ENCODE data around the gene CCL17. TPM values are rescaled to one million over a fixed set of nuclear protein-coding genes. Genes with fewer than 3 reads are reported as not detected.

CCL17 gene
- total RNA-seq, 1 donor from 2014 or later, result not detected

DNA sequence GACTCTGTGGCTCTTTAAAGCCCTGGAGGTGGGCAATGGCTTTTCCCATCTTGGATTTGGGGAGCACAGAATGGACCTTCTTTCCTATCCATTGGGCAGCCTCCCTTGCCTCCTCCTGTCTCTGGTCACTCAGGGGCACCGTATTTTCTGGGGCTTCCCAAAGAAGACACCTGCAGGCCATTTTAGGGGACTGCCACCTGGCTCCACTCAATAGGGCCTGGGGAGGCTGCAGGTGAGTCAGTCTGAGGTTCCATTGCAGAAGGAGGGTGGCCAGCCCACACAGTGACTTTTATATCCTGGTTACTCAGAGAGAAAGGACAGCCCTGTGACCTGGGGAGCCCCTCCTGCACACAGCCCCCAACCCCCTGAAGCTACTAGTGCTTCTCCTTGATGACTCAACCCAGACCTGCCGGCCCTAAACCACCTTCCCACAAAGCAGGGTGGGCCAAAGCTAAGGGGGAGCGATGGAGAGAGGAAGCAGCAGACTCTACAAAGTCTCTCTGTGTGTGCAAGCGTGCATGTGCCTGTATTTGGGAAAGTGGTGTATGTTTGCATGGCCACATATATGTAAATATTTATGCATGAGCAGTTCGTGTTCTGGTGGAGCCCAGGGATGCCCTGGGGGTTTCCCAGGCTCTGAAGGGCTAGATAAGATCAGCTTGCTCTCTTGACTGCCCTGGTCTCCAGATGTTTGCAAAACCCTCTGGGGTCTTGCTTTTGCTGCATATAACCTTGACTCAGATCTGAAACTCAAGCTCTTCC, 27.3 kb upstream of the CCL17 start:
- no peak for DNase-seq (ENCODE audit: low spot score in 2 of 2)
- FAIRE-seq, result no peak

DNA sequence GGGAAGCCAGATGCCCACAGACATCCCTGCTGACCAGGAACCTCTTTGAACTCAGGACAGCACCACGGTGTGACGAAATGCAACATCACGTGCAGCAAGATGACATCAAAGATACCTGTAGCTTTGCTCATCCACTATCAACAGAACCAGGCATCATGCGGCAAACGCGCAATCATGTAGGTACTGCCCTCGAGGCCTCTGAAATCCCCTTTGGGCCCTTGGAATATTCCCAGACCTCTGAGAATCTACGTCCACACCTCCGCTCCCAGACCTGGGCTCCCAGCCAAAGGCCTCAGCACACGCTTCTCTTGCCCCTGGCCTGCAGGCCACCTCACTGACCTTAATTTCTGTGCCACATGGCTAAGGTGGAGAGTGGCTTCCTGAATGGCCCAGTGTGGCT, 25.0 kb upstream of the CCL17 start:
- no peak for FAIRE-seq

DNA sequence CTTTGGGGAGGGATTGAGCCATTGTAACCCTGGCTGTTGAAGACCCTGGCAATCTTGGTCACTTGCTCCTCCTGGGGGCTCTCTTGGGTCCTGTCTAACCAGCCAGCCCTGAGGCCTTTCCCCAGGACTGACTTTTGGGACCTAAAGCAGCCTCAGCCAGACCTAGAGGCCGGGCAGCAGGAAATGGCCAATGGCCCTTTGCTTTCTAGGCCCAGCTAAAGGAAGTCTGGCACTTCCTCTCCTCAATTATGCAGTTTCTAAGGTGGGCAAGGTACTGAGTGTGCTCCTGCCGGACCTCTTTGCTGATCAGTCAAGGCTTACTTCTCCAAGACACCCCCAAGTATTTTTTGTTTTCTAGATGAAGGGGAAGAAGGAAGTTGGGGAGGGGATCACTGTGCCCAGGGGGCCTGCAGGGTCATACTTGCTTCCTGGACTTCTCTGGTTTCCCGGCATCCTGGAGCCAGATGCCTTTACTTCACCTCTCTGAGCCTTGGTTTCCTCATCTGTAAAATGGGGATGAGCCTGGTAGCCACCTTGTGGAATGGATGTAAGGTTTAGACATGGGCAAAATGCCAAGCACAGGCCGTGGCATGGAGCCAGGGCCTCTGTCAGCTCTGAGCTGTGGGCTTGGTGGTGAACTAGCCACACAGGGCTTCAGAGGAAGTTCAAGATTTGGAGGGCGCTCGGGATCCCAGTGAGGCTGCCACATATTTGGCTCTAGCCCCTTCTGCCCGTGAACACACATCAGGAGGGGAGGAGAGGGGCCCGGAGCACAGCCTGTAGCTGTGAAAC, 23.7 kb upstream of the CCL17 start:
- FAIRE-seq (no peak), DNase-seq (ENCODE audit: low spot score in 2 of 2) (no peak)

More for the DNA sequence above, 25.0 kb upstream of the CCL17 start:
- no peak for DNase-seq (ENCODE audit: low spot score in 2 of 2)

DNA sequence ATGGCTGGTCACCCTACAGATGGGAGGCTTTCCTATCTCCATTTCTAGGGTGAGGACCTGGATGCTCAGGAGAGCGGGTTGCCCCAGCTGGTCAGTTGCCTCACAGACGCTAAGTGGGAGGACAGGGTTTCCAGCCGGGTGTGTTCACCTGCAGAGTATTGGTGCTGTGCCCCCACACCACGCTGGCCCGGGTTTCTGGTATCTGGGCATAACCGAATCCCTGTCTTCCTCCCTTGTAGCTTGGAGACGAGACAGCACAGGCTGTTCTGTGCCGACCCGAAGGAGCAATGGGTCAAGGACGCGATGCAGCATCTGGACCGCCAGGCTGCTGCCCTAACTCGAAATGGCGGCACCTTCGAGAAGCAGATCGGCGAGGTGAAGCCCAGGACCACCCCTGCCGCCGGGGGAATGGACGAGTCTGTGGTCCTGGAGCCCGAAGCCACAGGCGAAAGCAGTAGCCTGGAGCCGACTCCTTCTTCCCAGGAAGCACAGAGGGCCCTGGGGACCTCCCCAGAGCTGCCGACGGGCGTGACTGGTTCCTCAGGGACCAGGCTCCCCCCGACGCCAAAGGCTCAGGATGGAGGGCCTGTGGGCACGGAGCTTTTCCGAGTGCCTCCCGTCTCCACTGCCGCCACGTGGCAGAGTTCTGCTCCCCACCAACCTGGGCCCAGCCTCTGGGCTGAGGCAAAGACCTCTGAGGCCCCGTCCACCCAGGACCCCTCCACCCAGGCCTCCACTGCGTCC, 22.6 kb upstream of the CCL17 start:
- DNase-seq (ENCODE audit: low spot score in 2 of 2) (no peak), FAIRE-seq (no peak)

DNA sequence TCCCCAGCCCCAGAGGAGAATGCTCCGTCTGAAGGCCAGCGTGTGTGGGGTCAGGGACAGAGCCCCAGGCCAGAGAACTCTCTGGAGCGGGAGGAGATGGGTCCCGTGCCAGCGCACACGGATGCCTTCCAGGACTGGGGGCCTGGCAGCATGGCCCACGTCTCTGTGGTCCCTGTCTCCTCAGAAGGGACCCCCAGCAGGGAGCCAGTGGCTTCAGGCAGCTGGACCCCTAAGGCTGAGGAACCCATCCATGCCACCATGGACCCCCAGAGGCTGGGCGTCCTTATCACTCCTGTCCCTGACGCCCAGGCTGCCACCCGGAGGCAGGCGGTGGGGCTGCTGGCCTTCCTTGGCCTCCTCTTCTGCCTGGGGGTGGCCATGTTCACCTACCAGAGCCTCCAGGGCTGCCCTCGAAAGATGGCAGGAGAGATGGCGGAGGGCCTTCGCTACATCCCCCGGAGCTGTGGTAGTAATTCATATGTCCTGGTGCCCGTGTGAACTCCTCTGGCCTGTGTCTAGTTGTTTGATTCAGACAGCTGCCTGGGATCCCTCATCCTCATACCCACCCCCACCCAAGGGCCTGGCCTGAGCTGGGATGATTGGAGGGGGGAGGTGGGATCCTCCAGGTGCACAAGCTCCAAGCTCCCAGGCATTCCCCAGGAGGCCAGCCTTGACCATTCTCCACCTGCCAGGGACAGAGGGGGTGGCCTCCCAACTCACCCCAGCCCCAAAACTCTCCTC, 21.9 kb upstream of the CCL17 start:
- no peak for FAIRE-seq
- DNase-seq (ENCODE audit: low spot score in 2 of 2), result no peak

DNA sequence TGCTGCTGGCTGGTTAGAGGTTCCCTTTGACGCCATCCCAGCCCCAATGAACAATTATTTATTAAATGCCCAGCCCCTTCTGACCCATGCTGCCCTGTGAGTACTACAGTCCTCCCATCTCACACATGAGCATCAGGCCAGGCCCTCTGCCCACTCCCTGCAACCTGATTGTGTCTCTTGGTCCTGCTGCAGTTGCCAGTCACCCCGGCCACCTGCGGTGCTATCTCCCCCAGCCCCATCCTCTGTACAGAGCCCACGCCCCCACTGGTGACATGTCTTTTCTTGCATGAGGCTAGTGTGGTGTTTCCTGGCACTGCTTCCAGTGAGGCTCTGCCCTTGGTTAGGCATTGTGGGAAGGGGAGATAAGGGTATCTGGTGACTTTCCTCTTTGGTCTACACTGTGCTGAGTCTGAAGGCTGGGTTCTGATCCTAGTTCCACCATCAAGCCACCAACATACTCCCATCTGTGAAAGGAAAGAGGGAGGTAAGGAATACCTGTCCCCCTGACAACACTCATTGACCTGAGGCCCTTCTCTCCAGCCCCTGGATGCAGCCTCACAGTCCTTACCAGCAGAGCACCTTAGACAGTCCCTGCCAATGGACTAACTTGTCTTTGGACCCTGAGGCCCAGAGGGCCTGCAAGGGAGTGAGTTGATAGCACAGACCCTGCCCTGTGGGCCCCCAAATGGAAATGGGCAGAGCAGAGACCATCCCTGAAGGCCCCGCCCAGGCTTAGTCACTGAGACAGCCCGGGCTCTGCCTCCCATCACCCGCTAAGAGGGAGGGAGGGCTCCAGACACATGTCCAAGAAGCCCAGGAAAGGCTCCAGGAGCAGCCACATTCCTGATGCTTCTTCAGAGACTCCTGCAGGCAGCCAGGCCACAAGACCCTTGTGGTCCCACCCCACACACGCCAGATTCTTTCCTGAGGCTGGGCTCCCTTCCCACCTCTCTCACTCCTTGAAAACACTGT, 21.0 kb upstream of the CCL17 start:
- FAIRE-seq (no peak), DNase-seq (ENCODE audit: low spot score in 2 of 2) (no peak)

DNA sequence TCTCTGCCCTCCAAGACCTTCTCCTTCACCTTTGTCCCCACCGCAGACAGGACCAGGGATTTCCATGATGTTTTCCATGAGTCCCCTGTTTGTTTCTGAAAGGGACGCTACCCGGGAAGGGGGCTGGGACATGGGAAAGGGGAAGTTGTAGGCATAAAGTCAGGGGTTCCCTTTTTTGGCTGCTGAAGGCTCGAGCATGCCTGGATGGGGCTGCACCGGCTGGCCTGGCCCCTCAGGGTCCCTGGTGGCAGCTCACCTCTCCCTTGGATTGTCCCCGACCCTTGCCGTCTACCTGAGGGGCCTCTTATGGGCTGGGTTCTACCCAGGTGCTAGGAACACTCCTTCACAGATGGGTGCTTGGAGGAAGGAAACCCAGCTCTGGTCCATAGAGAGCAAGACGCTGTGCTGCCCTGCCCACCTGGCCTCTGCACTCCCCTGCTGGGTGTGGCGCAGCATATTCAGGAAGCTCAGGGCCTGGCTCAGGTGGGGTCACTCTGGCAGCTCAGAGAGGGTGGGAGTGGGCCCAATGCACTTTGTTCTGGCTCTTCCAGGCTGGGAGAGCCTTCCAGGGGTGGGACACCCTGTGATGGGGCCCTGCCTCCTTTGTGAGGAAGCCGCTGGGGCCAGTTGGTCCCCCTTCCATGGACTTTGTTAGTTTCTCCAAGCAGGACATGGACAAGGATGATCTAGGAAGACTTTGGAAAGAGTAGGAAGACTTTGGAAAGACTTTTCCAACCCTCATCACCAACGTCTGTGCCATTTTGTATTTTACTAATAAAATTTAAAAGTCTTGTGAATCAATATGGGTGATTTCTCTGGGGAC, 20.1 kb upstream of the CCL17 start:
- FAIRE-seq (no peak), DNase-seq (ENCODE audit: low spot score in 2 of 2) (no peak)

DNA sequence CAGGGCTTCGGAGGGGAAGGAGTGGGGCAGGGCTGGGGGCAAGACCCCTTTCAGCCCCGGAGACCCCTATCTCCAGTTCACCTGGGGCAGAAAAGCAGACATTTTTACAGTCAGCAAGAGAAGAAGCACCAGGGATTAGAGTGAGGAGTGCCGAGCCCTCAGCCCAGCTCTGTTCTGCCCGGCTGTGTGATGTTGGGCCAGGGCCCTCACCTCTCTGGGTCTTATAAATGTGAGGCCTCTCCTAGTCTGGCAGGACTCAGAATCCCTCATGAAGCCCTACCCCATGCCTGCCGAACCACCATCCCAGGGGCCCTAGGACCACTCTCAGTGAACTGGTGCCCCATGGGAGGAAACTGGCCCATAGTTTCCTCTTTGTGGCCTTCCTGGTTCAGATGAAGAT, 19.5 kb upstream of the CCL17 start:
- DNase-seq (ENCODE audit: low spot score in 2 of 2), result no peak
- FAIRE-seq, result no peak

DNA sequence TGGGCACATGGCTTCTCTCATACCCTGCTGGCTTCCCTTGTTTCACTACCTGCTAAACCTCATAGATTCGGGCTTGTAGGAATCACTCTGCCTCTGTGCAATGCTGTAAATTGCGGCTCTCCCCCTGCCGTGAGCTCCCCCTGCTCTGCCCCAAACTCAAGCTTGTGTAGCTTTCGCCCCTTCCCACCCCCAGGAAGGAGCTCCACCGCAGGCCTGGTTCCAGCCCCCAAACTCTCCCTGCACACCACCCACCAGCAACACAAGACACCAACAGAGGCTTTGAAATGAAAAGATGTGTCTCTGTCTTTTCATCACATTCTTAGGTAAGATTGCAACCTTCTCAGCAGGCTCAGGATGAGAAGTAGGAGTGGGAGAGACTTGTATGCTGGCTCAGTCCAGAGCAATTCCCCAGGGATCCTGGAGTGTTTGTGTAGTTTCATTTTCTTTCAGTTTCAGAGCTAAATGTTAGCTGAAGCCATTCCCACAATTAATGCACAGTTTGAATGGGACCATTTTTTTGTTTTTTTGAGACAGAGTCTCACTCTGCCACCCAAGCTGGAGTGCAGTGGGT, 18.1 kb upstream of the CCL17 start:
- FAIRE-seq (no peak), DNase-seq (ENCODE audit: low spot score in 2 of 2) (no peak)

DNA sequence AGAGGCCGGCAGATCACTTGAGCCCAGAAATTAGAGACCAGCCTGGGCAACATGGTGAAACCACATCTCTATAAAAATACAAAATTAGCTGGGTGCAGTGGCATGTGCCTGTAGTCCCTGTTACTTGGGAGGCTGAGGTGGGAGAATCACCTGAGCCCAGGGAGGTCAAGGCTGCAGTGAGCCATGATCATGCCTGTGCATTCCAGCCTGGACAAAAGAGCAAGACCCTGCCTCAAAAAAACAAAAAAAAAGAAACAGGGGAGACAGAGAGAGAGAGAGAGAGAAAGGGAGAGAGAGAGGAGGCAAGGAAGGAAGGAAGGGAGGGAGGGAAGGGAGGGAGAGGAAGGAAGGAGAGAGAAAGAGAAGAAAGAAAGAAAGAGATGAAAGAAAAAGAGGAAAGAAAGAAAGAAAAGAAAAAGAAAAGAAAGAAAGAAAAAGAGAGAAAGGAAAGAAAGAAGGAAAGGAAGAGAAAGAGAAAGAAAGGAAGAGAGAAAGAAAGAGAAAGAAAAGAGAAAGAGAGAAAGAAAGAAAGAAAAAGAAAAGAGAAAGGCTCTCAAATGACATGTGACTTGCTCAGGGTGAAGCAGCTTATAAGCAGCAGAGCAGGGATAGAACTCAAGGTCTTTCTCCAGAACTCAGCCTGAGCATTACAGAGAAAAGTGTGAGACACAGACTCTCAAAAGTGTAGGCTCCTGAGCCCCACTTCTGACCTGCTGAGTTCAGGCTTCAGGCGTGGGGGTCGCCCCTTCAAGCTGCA, 16.8 kb upstream of the CCL17 start:
- FAIRE-seq, result no peak

DNA sequence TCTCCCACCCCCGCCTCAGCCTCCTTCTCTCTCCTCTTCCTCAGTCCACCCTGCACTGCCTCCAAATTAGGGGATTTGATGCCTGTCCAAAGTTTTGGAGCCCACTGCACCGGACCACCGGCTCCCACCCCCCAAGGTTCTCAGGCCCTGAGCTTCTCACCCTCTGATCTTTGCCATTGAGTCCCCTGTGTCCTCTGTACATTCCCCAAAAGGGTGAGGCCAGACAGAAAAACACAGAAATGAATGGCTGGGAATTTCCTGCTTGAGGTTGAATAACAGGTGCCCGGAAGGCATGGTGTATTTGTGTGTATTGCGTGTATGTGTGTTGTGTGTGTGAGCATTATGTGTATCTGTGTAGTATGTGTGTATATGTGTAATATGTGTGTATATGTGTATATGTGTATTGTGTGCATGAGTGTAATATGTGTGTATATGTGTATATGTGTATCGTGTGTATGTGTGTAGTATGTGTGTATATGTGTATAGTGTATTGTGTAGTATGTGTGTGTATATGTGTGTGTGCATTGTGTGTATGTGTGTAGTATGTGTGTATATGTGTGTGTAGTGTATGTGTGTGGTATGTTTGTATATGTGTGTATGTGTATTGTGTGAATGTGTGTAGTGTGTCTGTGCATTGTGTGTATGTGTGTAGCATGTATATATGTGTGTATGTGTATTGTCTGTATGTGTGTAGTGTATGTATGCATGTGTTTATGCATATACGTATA, 16.0 kb upstream of the CCL17 start:
- no peak for DNase-seq (ENCODE audit: low spot score in 2 of 2)
- no peak for FAIRE-seq

More for the DNA sequence above, 16.8 kb upstream of the CCL17 start:
- DNase-seq (ENCODE audit: low spot score in 2 of 2), result no peak

DNA sequence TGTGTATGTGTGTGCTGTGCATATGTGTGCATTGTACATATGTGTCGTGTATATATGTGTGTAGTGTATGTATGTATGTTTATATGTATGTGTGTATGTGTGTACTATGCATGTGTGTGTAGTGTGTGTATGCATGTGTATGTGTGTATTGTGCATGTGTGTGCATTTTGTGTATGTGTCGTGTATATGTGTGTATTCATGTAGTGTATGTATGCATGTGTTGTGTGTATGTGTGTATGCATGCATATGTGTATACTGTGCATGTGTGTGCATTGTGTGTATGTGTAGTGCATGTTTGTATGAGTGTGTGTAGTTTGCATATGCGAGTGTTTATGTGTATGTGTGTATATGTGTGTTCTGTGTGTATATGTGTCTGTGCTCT, 15.5 kb upstream of the CCL17 start:
- FAIRE-seq (no peak), DNase-seq (ENCODE audit: low spot score in 2 of 2) (no peak)

DNA sequence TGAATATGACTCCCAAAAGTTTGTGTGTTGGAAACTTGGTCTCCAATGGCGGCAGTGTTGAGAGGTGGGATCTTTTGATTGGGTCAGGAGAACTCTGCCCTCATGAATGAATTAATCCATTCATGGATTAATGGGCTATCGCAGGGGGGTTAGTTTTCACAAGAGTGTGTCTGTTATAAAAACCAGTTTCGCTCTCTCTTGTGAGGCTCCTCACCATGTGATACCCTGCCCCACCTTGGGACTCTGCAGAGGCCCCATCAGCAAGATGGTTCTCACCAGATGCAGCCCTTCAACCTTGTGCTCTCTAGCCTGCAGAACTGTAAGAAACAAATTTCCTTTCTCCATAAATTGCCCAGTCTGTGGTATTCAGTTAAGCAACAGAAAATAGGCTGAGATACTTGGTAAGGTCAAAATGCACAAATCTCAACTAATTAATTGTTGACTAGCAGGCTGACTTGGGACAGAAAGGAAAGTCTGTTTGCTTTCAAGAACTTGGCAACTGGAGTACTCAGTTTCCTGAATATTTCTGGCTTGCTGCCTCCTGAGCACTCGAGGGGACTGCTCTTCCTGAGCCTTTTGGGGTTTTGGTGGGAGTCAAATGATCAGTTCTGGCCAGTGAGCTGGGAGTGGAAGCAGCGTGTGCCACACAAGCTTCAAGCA, 13.8 kb upstream of the CCL17 start:
- DNase-seq (ENCODE audit: low spot score in 2 of 2), result no peak
- no peak for FAIRE-seq

DNA sequence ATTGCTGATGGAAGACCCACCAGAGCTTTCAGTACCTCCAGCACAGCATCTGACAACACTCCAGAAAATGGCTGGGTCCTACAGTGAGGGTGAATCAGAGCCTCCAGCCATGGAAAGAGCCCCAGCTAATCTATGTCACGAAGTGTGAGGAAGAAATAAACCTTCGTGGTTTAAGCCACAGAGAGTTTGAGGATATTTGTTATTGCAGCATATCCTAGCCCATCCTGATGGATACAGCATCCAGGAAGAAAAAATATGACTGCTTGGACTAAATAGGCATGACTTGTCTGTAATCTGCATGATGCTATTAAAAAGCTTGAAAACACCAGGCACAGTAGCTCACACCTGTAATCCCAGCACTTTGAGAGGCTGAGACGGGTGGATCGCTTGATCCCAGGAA, 13.3 kb upstream of the CCL17 start:
- DNase-seq (ENCODE audit: low spot score in 2 of 2) (no peak), FAIRE-seq (no peak)

DNA sequence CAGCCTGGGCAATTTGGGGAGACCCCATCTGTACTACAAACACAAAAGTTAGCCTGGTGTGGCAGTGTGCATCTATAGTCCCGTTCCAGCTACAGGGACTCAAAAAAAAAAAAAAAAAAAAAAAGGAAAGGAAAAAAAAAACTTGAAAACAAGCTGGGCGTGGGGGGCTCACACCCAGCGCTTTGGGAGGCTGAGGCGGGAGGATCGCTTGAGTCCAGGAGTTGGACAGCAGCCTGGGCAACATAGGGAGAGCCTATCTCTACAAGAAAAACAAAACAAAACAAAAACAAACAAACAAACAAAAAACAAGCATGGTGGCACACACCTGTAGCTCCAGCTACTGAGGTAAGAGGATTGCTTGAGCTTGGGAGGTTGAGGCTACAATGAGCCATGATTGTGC, 12.9 kb upstream of the CCL17 start:
- FAIRE-seq, result no peak
- no peak for DNase-seq (ENCODE audit: low spot score in 2 of 2)

DNA sequence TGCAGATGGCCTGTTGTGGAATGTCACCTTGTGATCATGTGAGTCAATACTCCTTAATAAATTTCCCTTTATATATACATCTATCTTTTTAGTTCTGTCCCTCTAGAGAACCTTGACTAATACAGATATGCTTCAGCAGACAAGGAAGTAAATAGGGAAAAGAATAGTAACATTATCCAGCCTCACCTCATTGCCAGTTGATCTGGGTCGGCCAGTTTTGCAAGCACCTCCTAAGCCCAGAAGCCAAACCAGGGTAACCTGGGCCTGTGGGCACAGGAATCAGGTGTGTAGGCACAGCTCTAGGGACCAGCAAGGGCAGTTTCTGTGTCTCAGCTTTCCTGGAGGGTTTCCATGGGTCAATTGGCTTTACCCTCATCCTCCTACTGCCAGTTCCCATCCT, 11.9 kb upstream of the CCL17 start:
- FAIRE-seq, result no peak
- DNase-seq (ENCODE audit: low spot score in 2 of 2), result no peak
